Panc1 (cell line): Measurements from ENCODE around the gene SRSF12. TPM values are rescaled to one million over a fixed set of nuclear protein-coding genes. Genes with fewer than 3 reads are reported as not detected.

Source experiments
- ATAC-seq: fragments of 200-7000 bp; cut with Tn5 transposase; 2 replicates; pipeline ENCODE4 v1.9.1; 2020; ENCODE audit warnings: mild to moderate bottlenecking, moderate library complexity
- BruUV-seq: library from RNA; stranded (reverse); fragments of 400-500 nt; replicated peaks from 2 replicates; lab custom pipeline; 2021; lab: Mats Ljungman, UMichigan
- CTCF ChIA-PET: fragments of 300-600 bp; sonication (Branson Sonifier 250); formaldehyde crosslinking; loops from one replicate; lab custom pipeline; 2022; ENCODE audit warnings: antibody characterized with exemption; lab: Charles Lee
- POLR2A ChIA-PET: fragments of 300-600 bp; sonication (Branson Sonifier 250); formaldehyde crosslinking; loops from one replicate; lab custom pipeline; 2022; ENCODE audit warnings: antibody characterized with exemption; lab: Charles Lee
- DNase-seq: peaks from one replicate; pipeline ENCODE4 v3.0.0-alpha.2; 2010; ENCODE audit warnings: low read depth, low spot score
- H3K27ac ChIP-seq: 2 replicates; pipeline ENCODE4 v1.5.1; 2011; ENCODE audit warnings: mild to moderate bottlenecking, low read length, inconsistent platforms
- H3K27me3 ChIP-seq: fragments of 200-500 bp; sonication (Bioruptor generic); 2 replicates; pipeline ENCODE4 v1.6.0; 2014; ENCODE audit warnings: low read length, inconsistent platforms; ENCODE audit not compliant: control insufficient read depth, insufficient read depth
- H3K36me3 ChIP-seq: fragments of 200-500 bp; sonication (Bioruptor generic); 2 replicates; pipeline ENCODE4 v1.5.1; 2014; ENCODE audit warnings: inconsistent platforms, mild to moderate bottlenecking, low read length, moderate library complexity; ENCODE audit not compliant: control insufficient read depth, insufficient read depth
- H3K4me1 ChIP-seq: 2 replicates; pipeline ENCODE4 v1.5.1; 2011; ENCODE audit warnings: inconsistent platforms, mild to moderate bottlenecking, low read length, moderate library complexity; ENCODE audit not compliant: control insufficient read depth, insufficient read depth
- H3K4me3 ChIP-seq, 2 experiments: 2 replicates each; pipeline ENCODE4 v1.5.1; 2011 to 2012; ENCODE audit warnings: low read depth in 2 of 2, low read length in 2 of 2, mild to moderate bottlenecking in 2 of 2, inconsistent platforms in 1 of 2, moderate library complexity in 1 of 2
- H3K9me3 ChIP-seq: fragments of 200-500 bp; sonication (Bioruptor generic); 2 replicates; pipeline ENCODE4 v1.5.1; 2014; ENCODE audit warnings: low read depth, mild to moderate bottlenecking, inconsistent platforms, low read length, moderate library complexity; ENCODE audit not compliant: control insufficient read depth, insufficient read depth
- CTCF ChIP-seq: fragments of 450-650 bp; IDR thresholded peaks from 2 replicates; pipeline ENCODE4 v1.5.1; 2017; ENCODE audit warnings: mild to moderate bottlenecking
- POLR2AphosphoS5 ChIP-seq: IDR thresholded peaks from 2 replicates; pipeline ENCODE4 v1.6.1; 2012; ENCODE audit warnings: mild to moderate bottlenecking, low read depth, low read length, moderate library complexity
- REST ChIP-seq, 2 experiments: IDR thresholded peaks; 2 replicates each; pipeline ENCODE4 v1.6.1; 2011 to 2012; ENCODE audit warnings: low read depth in 2 of 2, control low read depth in 1 of 2, low read length in 1 of 2, mild to moderate bottlenecking in 1 of 2, moderate library complexity in 1 of 2; ENCODE audit not compliant: insufficient read depth in 1 of 2
- SIN3A ChIP-seq: IDR thresholded peaks from 2 replicates; pipeline ENCODE4 v1.6.1; 2012; ENCODE audit warnings: low read depth, mild to moderate bottlenecking, low read length, moderate library complexity, borderline replicate concordance; ENCODE audit not compliant: insufficient read depth
- TCF7L2 ChIP-seq: IDR thresholded peaks from 2 replicates; pipeline ENCODE4 v1.6.1; 2011; ENCODE audit warnings: mild to moderate bottlenecking, low read depth, low read length, inconsistent platforms
- in situ Hi-C: cut with HindIII; loops from 2 replicates; pipeline ENCODE4 v1.10.0; 2016; ENCODE audit warnings: low sequenced_read_pairs, low pct_unique_long_range_greater_than_20kb
- intact Hi-C: fragments of 100-400 bp; cut with micrococcal nuclease; formaldehyde crosslinking; loops from one replicate; pipeline ENCODE4 v1.10.0; 2022; ENCODE audit not compliant: unreplicated experiment
- total RNA-seq: library from RNA; stranded (reverse); gene quantifications from one replicate; pipeline ENCODE4 v1.2.1, GENCODE V29; 2021; ENCODE audit not compliant: unreplicated experiment

SRSF12 gene
- total RNA-seq, 1 experiment from 2014 or later, result 0.28 TPM

- intact Hi-C loops (no loop called here), in situ Hi-C loops (no loop called here)
- no peak for TF ChIP-seq CTCF
- no peak for TF ChIP-seq REST (IDR thresholded peaks at IDR 0.05; ENCODE audit: insufficient read depth in 1 of 2, low read depth in 2 of 2, low read length in 1 of 2)
- TF ChIP-seq SIN3A, result no peak
- no peak for TF ChIP-seq POLR2AphosphoS5
- no peak for TF ChIP-seq TCF7L2
- no peaks in the 10 kb centered on the region for H3K9me3 ChIP-seq
- ChIA-PET POLR2A (interaction anchor here (0.9 kb wide), 1 partner anchor 15 kb away, joined by 3 read pairs; no protein-coding TSS in a partner anchor), CTCF (no interaction called here)
- no peak overlapping the region for H3K27ac ChIP-seq
- no peak for DNase-seq
- BruUV-seq, result no TSS peak
- H3K27me3 ChIP-seq, result no peaks in the 10 kb centered on the region
- H3K36me3 ChIP-seq, result peaks cover 26% of the 10 kb centered on the region
- peaks cover 10% of the 10 kb centered on the region; the same call in 1 of the 2 replicates for H3K4me1 ChIP-seq
- ATAC-seq, result no peak
- no peak overlapping the region for H3K4me3 ChIP-seq
Measured at GRCh38 chr6:89085409-89086205, 32.3 kb downstream of the SRSF12 start.

GRCh38 chr6:89084954-89085353, 32.9 kb downstream of the SRSF12 start:
- H3K36me3 ChIP-seq, result peaks cover 26% of the 10 kb centered on the region
- no TSS peak for BruUV-seq
- DNase-seq (no peak), ATAC-seq (no peak)
- TF ChIP-seq POLR2AphosphoS5 (no peak), TCF7L2 (no peak)
- H3K27me3 ChIP-seq, result no peaks in the 10 kb centered on the region
- H3K4me3 ChIP-seq, result no peak overlapping the region
- H3K9me3 ChIP-seq, result no peaks in the 10 kb centered on the region
- in situ Hi-C loops, result no loop called here
- intact Hi-C loops, result no loop called here
- CTCF ChIA-PET, result no interaction called here
- peaks cover 10% of the 10 kb centered on the region; the same call in 1 of the 2 replicates for H3K4me1 ChIP-seq
- POLR2A ChIA-PET, result no interaction called here
- no peak overlapping the region for H3K27ac ChIP-seq

- H3K36me3 ChIP-seq, result peaks cover 26% of the 10 kb centered on the region
- no peak overlapping the region for H3K4me3 ChIP-seq
- ChIA-PET CTCF (no interaction called here), POLR2A (no interaction called here)
- TF ChIP-seq CTCF (no peak), POLR2AphosphoS5 (no peak), SIN3A (no peak), REST (IDR thresholded peaks at IDR 0.05; ENCODE audit: insufficient read depth in 1 of 2, low read depth in 2 of 2, low read length in 1 of 2) (no peak), TCF7L2 (no peak)
- in situ Hi-C loops (no loop called here), intact Hi-C loops (no loop called here)
- no peak overlapping the region for H3K27ac ChIP-seq
- ATAC-seq, result no peak
- no peaks in the 10 kb centered on the region for H3K9me3 ChIP-seq
- DNase-seq, result no peak
- BruUV-seq, result no TSS peak
- no peaks in the 10 kb centered on the region for H3K27me3 ChIP-seq
- peaks cover 10% of the 10 kb centered on the region for H3K4me1 ChIP-seq
Measured at GRCh38 chr6:89084542-89084941, 33.3 kb downstream of the SRSF12 start.
